H1 (cell line): ENCODE data around the gene ERP44. TPM values are rescaled to one million over a fixed set of nuclear protein-coding genes. Genes with fewer than 3 reads are reported as not detected.

Experiments used
- CTCF ChIA-PET: fragments of 300-600 bp; sonication (Branson Sonifier 250); formaldehyde crosslinking; loops from one replicate; lab custom pipeline; 2021; ENCODE audit not compliant: partially characterized antibody; lab: Charles Lee
- POLR2A ChIA-PET: fragments of 300-600 bp; sonication (Branson Sonifier 250); formaldehyde crosslinking; loops from one replicate; lab custom pipeline; 2021; ENCODE audit warnings: inconsistent platforms; ENCODE audit not compliant: partially characterized antibody; lab: Charles Lee
- DNase-seq, 2 experiments: peaks; one replicate each; pipeline versions ENCODE4 v3.0.0 to v3.0.0-alpha.2; 2010 to 2022; ENCODE audit warnings: low spot score in 2 of 2, low read depth in 1 of 2, mixed read lengths in 1 of 2
- FAIRE-seq: peaks from 2 replicates; lab custom pipeline; 2011; peaks lifted over from hg19 to GRCh38; lab: Jason Lieb, UNC
- H2AFZ ChIP-seq: 2 replicates; pipeline ENCODE4 v1.8.1; 2012; ENCODE audit warnings: low read length, inconsistent platforms
- H2AK5ac ChIP-seq: 2 replicates; pipeline ENCODE4 v1.6.1; 2013; ENCODE audit warnings: low read depth, low read length
- H2BK120ac ChIP-seq: replicated peaks from 2 replicates; pipeline ENCODE3; 2013; ENCODE audit warnings: low read depth, low read length, inconsistent platforms
- H2BK12ac ChIP-seq: 2 replicates; pipeline ENCODE4 v1.6.1; 2013; ENCODE audit warnings: low read depth, low read length
- H2BK15ac ChIP-seq: 2 replicates; pipeline ENCODE4 v1.6.1; 2013; ENCODE audit warnings: low read length
- H2BK20ac ChIP-seq: 2 replicates; pipeline ENCODE4 v1.6.1; 2013; ENCODE audit warnings: low read length
- H2BK5ac ChIP-seq: 2 replicates; pipeline ENCODE4 v1.6.1; 2013; ENCODE audit warnings: low read depth, low read length
- H3K14ac ChIP-seq: 2 replicates; pipeline ENCODE4 v1.6.1; 2013; ENCODE audit warnings: inconsistent platforms; ENCODE audit not compliant: insufficient read length
- H3K18ac ChIP-seq: 2 replicates; pipeline ENCODE4 v1.6.1; 2013; ENCODE audit warnings: low read length; ENCODE audit errors: extremely low read depth
- H3K23ac ChIP-seq: 2 replicates; pipeline ENCODE4 v1.6.1; 2013; ENCODE audit warnings: inconsistent platforms; ENCODE audit not compliant: insufficient read length
- H3K23me2 ChIP-seq: 2 replicates; pipeline ENCODE4 v1.6.1; 2013; ENCODE audit warnings: low read depth, low read length
- H3K27ac ChIP-seq: 2 replicates; pipeline ENCODE4 v1.6.1; 2011; ENCODE audit warnings: low read depth, low read length, inconsistent platforms
- H3K27me3 ChIP-seq, 4 experiments: replicated peaks in 1 of 4; 1 replicate in 1 of 4; 2 replicates in 3 of 4; pipeline versions ENCODE4 v1.6.1 to v1.8.1; 2011 to 2013; ENCODE audit warnings: low read length in 3 of 4, mild to moderate bottlenecking in 3 of 4, inconsistent platforms in 2 of 4, mixed read lengths in 2 of 4, moderate library complexity in 1 of 4; ENCODE audit not compliant: control insufficient read depth in 3 of 4, insufficient read depth in 3 of 4; ENCODE audit errors: extremely low read depth in 1 of 4
- H3K36me3 ChIP-seq, 4 experiments: 2 replicates each; pipeline versions ENCODE4 v1.6.1 to v1.8.1; 2011 to 2013; ENCODE audit warnings: mild to moderate bottlenecking in 4 of 4, low read length in 3 of 4, moderate library complexity in 2 of 4, control low read depth in 1 of 4, inconsistent platforms in 1 of 4; ENCODE audit not compliant: insufficient read depth in 4 of 4, control insufficient read depth in 2 of 4
- H3K4ac ChIP-seq: replicated peaks from 2 replicates; pipeline ENCODE3; 2013; ENCODE audit warnings: low read length, low read depth, mixed read lengths, inconsistent platforms; ENCODE audit not compliant: insufficient read length
- H3K4me1 ChIP-seq, 4 experiments: replicated peaks in 1 of 4; 1 replicate in 1 of 4; 2 replicates in 3 of 4; pipeline versions ENCODE4 v1.6.1 to v1.8.1; 2011 to 2013; ENCODE audit warnings: low read length in 3 of 4, inconsistent platforms in 2 of 4, mixed read lengths in 1 of 4; ENCODE audit not compliant: insufficient read depth in 4 of 4, control insufficient read depth in 3 of 4
- H3K4me2 ChIP-seq, 2 experiments: 2 replicates each; pipeline versions ENCODE4 v1.6.1 to v1.8.1; 2011 to 2013; ENCODE audit warnings: low read depth in 2 of 2, low read length in 2 of 2, control low read depth in 1 of 2, inconsistent platforms in 1 of 2, mild to moderate bottlenecking in 1 of 2; ENCODE audit not compliant: insufficient read depth in 1 of 2
- H3K4me3 ChIP-seq, 4 experiments: fragments of 200-600, 300-600 bp in 1 of 4; sonication (generic), shearing (Covaris generic), sonication (Bioruptor Twin) in 1 of 4; 2 replicates each; pipeline versions ENCODE4 v1.5.1 to v1.8.1; 2011 to 2016; ENCODE audit warnings: low read length in 4 of 4, low read depth in 3 of 4, control low read depth in 2 of 4, inconsistent platforms in 2 of 4, mild to moderate bottlenecking in 2 of 4, mixed read lengths in 1 of 4, moderate library complexity in 1 of 4; ENCODE audit not compliant: insufficient read depth in 2 of 4; ENCODE audit errors: extremely low read depth in 1 of 4
- H3K56ac ChIP-seq: replicated peaks from 2 replicates; pipeline ENCODE3; 2013; ENCODE audit warnings: low read depth, mild to moderate bottlenecking, mixed read lengths, low read length, inconsistent platforms; ENCODE audit not compliant: insufficient read length
- H3K79me1 ChIP-seq: 2 replicates; pipeline ENCODE4 v1.6.1; 2013; ENCODE audit warnings: low read depth, low read length, control low read depth
- H3K79me2 ChIP-seq, 2 experiments: 2 replicates each; pipeline versions ENCODE4 v1.6.1 to v1.8.1; 2012 to 2013; ENCODE audit warnings: low read length in 2 of 2, mild to moderate bottlenecking in 2 of 2, inconsistent platforms in 1 of 2; ENCODE audit not compliant: insufficient read depth in 2 of 2, control insufficient read depth in 1 of 2
- H3K9ac ChIP-seq, 4 experiments: replicated peaks in 1 of 4; 1 replicate in 1 of 4; 2 replicates in 3 of 4; pipeline versions ENCODE4 v1.6.1 to v1.8.1; 2011 to 2013; ENCODE audit warnings: low read depth in 3 of 4, low read length in 3 of 4, control low read depth in 2 of 4, mild to moderate bottlenecking in 2 of 4, moderate library complexity in 2 of 4, inconsistent platforms in 1 of 4; ENCODE audit errors: extremely low read depth in 1 of 4
- H3K9me3 ChIP-seq, 2 experiments: 2 replicates each; pipeline versions ENCODE4 v1.6.1 to v1.8.1; 2012 to 2013; ENCODE audit warnings: mild to moderate bottlenecking in 2 of 2, moderate library complexity in 2 of 2, control low read depth in 1 of 2, inconsistent platforms in 1 of 2, low read depth in 1 of 2, low read length in 1 of 2, mixed read lengths in 1 of 2; ENCODE audit not compliant: insufficient read depth in 2 of 2
- H4K20me1 ChIP-seq, 2 experiments: replicated peaks in 1 of 2; 2 replicates each; pipeline versions ENCODE3 to v1.8.1; 2011 to 2013; ENCODE audit warnings: inconsistent platforms in 2 of 2, low read length in 2 of 2, mild to moderate bottlenecking in 1 of 2; ENCODE audit not compliant: insufficient read depth in 2 of 2, control insufficient read depth in 1 of 2
- H4K5ac ChIP-seq: 2 replicates; pipeline ENCODE4 v1.6.1; 2013; ENCODE audit warnings: low read length, low read depth, mixed read lengths, inconsistent platforms; ENCODE audit not compliant: insufficient read length
- H4K8ac ChIP-seq: 2 replicates; pipeline ENCODE4 v1.8.0; 2013; ENCODE audit warnings: mild to moderate bottlenecking, moderate library complexity, low read length, inconsistent platforms; ENCODE audit not compliant: insufficient read depth; ENCODE audit errors: extremely low read depth
- H4K91ac ChIP-seq: replicated peaks from 2 replicates; pipeline ENCODE3; 2013; ENCODE audit warnings: low read length, mixed read lengths, inconsistent platforms; ENCODE audit not compliant: insufficient read length
- CTBP2 ChIP-seq: IDR thresholded peaks from 2 replicates; pipeline ENCODE4 v1.7.0; 2011; ENCODE audit warnings: borderline replicate concordance, mild to moderate bottlenecking, moderate library complexity, mixed read lengths, low read length; ENCODE audit not compliant: insufficient read depth, insufficient read length
- EGR1 ChIP-seq: IDR thresholded peaks from 2 replicates; pipeline ENCODE4 v1.6.1; 2011; ENCODE audit warnings: low read depth, low read length, borderline replicate concordance
- JUND ChIP-seq: IDR thresholded peaks from 2 replicates; pipeline ENCODE4 v1.6.1; 2011; ENCODE audit warnings: mild to moderate bottlenecking, improper control_type of control experiment, low read length
- MAFK ChIP-seq: IDR thresholded peaks from 2 replicates; pipeline ENCODE4 v1.6.1; 2012; ENCODE audit warnings: low read depth, mild to moderate bottlenecking, improper control_type of control experiment, low read length
- NANOG ChIP-seq: IDR thresholded peaks from 2 replicates; pipeline ENCODE4 v1.6.1; 2011; ENCODE audit warnings: low read length, low read depth, mild to moderate bottlenecking, inconsistent platforms; ENCODE audit not compliant: insufficient read depth, poor library complexity, severe bottlenecking
- POU5F1 ChIP-seq: IDR thresholded peaks from 2 replicates; pipeline ENCODE4 v1.6.1; 2011; ENCODE audit warnings: low read depth, mild to moderate bottlenecking, low read length, moderate library complexity
- SAP30 ChIP-seq: fragments of 300-600 bp; sonication (generic); IDR thresholded peaks from 2 replicates; pipeline ENCODE4 v1.7.1; 2012; ENCODE audit warnings: low read length, moderate library complexity, mild to moderate bottlenecking, inconsistent platforms; ENCODE audit not compliant: insufficient read depth, insufficient replicate concordance
- SP2 ChIP-seq: IDR thresholded peaks from 2 replicates; pipeline ENCODE4 v1.6.1; 2012; ENCODE audit warnings: mild to moderate bottlenecking, low read length, inconsistent platforms
- TAF1 ChIP-seq: IDR thresholded peaks from 2 replicates; pipeline ENCODE4 v1.6.1; 2011; ENCODE audit warnings: mild to moderate bottlenecking, low read depth, low read length
- TBP ChIP-seq: IDR thresholded peaks from 2 replicates; pipeline ENCODE4 v1.6.1; 2011; ENCODE audit warnings: low read depth, low read length, improper control_type of control experiment
- TCF12 ChIP-seq: IDR thresholded peaks from 2 replicates; pipeline ENCODE4 v1.6.1; 2011; ENCODE audit warnings: low read depth, mild to moderate bottlenecking, low read length
- ZNF274 ChIP-seq: IDR thresholded peaks from 2 replicates; pipeline ENCODE4 v1.7.0; 2012; ENCODE audit warnings: low read length, borderline replicate concordance; ENCODE audit errors: extremely low read depth
- WGBS, 2 experiments: shearing (Covaris generic) in 1 of 2; methylation state at CpG; one replicate each; pipeline versions ENCODE4 v1.1.6 to v1.1.7; 2013 to 2015; ENCODE audit warnings: low lambda C conversion rate in 2 of 2, mixed read lengths in 2 of 2, inconsistent platforms in 1 of 2, low coverage in 1 of 2, missing lambda C conversion rate in 1 of 2; ENCODE audit not compliant: insufficient replicate concordance in 2 of 2, insufficient coverage in 1 of 2, insufficient read length in 1 of 2; ENCODE audit errors: extremely low coverage in 1 of 2, missing lambda C conversion rate in 1 of 2; 5-methylcytosine and 5-hydroxymethylcytosine counted together
- polyA plus RNA-seq, 7 experiments: library from polyadenylated mRNA; depleted of rRNA in 3 of 7; stranded (reverse) in 5 of 7; unstranded in 2 of 7; fragments of >200 nt in 5 of 7; fragments of 200-250 nt in 2 of 7; gene quantifications; 1 replicate in 5 of 7; 2 replicates in 1 of 7; 4 replicates in 1 of 7; pipeline versions ENCODE4 v1.2.1 to v1.2.3, GENCODE V29; 2011 to 2013; ENCODE audit warnings: missing spikeins in 2 of 7, mixed read lengths in 2 of 7
- total RNA-seq: library from RNA; stranded (reverse); fragmentation: NEBNext Ultra II Directional; extraction: Animal tissue kit (Norgen Biotek cat#: 25700); gene quantifications from 2 replicates; pipeline ENCODE4 v1.2.1, GENCODE V29; 2021
- TF ChIP-seq, protein P1 (sequence below): IDR thresholded peaks from 2 replicates; pipeline ENCODE4 v1.6.1; 2012; ENCODE audit warnings: inconsistent platforms

The ERP44 gene
- total and polyA plus RNA-seq, 2 of the 8 experiments (the other 6 are each of a cell fraction or from before 2014, with no cell fraction given), result 5.7 to 15.6 TPM

DNA sequence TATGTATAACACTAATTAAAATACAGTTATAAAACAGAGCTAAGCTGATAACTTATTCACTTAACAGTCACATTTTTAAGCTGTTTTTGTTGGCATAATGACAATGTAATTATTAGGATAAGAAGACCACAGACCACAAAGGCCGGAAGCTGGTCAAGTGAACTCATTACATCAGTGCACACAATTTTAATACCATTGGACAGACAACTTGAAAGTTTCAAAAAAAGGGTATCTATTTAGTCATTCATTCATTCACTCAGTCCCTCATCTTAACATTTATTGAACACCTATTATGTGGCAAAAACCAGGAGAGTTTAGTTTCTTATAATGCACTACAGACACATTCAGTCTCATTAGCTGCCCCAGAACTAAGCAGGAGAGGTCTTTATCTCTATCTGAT is 11.6 kb downstream of the ERP44 start:
- no peak overlapping the region for H2BK20ac ChIP-seq
- no peak overlapping the region for H4K8ac ChIP-seq
- H3K79me1 ChIP-seq, result no peaks in the 10 kb centered on the region
- no peaks in the 10 kb centered on the region for H3K36me3 ChIP-seq
- H2AFZ ChIP-seq, result no peak overlapping the region
- no peak overlapping the region for H3K27ac ChIP-seq
- H2BK15ac ChIP-seq, result no peak overlapping the region
- FAIRE-seq (no peak), DNase-seq (no peak)
- H3K14ac ChIP-seq, result no peak overlapping the region
- H3K4me1 ChIP-seq, result peaks cover 0 to 6% (median 2%) of the 10 kb centered on the region in 4 experiments; a peak in 3 of 7 replicates
- no peak overlapping the region for H2BK12ac ChIP-seq
- H3K27me3 ChIP-seq, result no peaks in the 10 kb centered on the region
- no peak overlapping the region for H2BK120ac ChIP-seq
- H3K79me2 ChIP-seq, result peaks cover 0 to 56% of the 10 kb centered on the region in 2 experiments; a peak in 2 of 4 replicates
- no peak overlapping the region for H2BK5ac ChIP-seq
- H4K20me1 ChIP-seq, result peaks cover 0 to 2% of the 10 kb centered on the region in 2 experiments
- H3K9me3 ChIP-seq, result no peaks in the 10 kb centered on the region
- H3K18ac ChIP-seq, result no peak overlapping the region
- CTCF ChIA-PET, result no interaction called here
- no peak overlapping the region for H3K9ac ChIP-seq
- POLR2A ChIA-PET, result interaction anchor here (0.6 kb wide), 2 partner anchors 124 to 209 kb away, joined by 3 read pairs; no protein-coding TSS in a partner anchor
- no peak overlapping the region for H4K91ac ChIP-seq
- H3K4me3 ChIP-seq, result no peak overlapping the region
- H3K4ac ChIP-seq, result no peak overlapping the region
- 92% methylated on average over 1 of the region's 1 CpG; no CpG with 5 or more reads in 1 of the 2 experiments for WGBS, 2 experiments
- no peaks in the 10 kb centered on the region for H3K23me2 ChIP-seq
- no peak overlapping the region for H3K23ac ChIP-seq
- H2AK5ac ChIP-seq, result no peak overlapping the region
- no peak overlapping the region for H4K5ac ChIP-seq
- H3K4me2 ChIP-seq, result no peak overlapping the region
- no peak overlapping the region for H3K56ac ChIP-seq
- TF ChIP-seq TCF12 (no peak), MAFK (no peak), POU5F1 (no peak), EGR1 (no peak), TBP (no peak), ZNF274 (no peak), SP2 (no peak), SAP30 (no peak), NANOG (no peak), CTBP2 (no peak), JUND (no peak), TAF1 (no peak)
- TF ChIP-seq, protein P1, sequence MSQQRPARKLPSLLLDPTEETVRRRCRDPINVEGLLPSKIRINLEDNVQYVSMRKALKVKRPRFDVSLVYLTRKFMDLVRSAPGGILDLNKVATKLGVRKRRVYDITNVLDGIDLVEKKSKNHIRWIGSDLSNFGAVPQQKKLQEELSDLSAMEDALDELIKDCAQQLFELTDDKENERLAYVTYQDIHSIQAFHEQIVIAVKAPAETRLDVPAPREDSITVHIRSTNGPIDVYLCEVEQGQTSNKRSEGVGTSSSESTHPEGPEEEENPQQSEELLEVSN, result no peak
